ENCODE results near the gene RAB3D.

DNA sequence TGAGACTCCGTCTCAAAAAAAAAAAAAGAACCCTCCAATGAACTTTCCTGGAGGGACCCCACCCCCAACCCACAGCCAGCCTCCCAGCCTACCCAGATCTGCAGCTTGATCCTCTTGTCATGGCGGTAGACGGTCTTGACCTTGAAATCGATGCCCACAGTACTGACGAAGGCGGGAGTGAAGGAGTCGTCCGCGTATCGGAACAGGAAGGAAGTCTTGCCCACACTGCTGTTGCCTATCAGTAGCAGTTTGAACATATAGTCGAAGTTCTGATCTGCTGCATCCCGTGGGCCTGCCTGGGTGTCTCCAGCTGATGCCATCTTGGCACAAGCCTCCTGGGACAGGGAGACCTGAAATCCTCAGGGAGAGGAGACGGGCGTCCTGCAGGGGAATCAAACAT lies 2.4 kb downstream of the RAB3D start:
- no peak for TF ChIP-seq CTCF (IDR thresholded peaks at IDR 0.05)
- no peak for TF ChIP-seq POLR2A (IDR thresholded peaks at IDR 0.05)

Measured in right lobe of liver (tissue), 4 donors.